HEK293 (cell line): Measurements from ENCODE around the gene WDR70.

ENCODE experiments used
- ELK4 ChIP-seq: IDR thresholded peaks from 2 replicates; pipeline ENCODE4 v1.6.1; 2011; ENCODE audit warnings: mild to moderate bottlenecking, low read depth, low read length, borderline replicate concordance
- KLF1 ChIP-seq: fragments of 450-650 bp; formaldehyde crosslinking; IDR thresholded peaks from 2 replicates; pipeline ENCODE4 v1.5.1; 2016; ENCODE audit warnings: missing biosample characterization, missing genetic modification characterization
- SP7 ChIP-seq: fragments of 450-650 bp; formaldehyde crosslinking; IDR thresholded peaks from 2 replicates; pipeline ENCODE4 v1.5.1; 2016; ENCODE audit warnings: missing biosample characterization, missing genetic modification characterization
- ZBTB17 ChIP-seq: fragments of 450-650 bp; formaldehyde crosslinking; IDR thresholded peaks from 2 replicates; pipeline ENCODE4 v1.5.1; 2016; ENCODE audit warnings: missing biosample characterization, missing genetic modification characterization
- ZBTB48 ChIP-seq: fragments of 450-650 bp; formaldehyde crosslinking; IDR thresholded peaks from 2 replicates; pipeline ENCODE4 v1.5.1; 2016; ENCODE audit warnings: missing biosample characterization, missing genetic modification characterization
- ZEB2 ChIP-seq: fragments of 450-650 bp; formaldehyde crosslinking; IDR thresholded peaks from 2 replicates; pipeline ENCODE4 v1.5.1; 2016; ENCODE audit warnings: missing biosample characterization, missing genetic modification characterization
- ZNF112 ChIP-seq: fragments of 450-650 bp; formaldehyde crosslinking; IDR thresholded peaks from 2 replicates; pipeline ENCODE4 v1.5.0; 2017; ENCODE audit warnings: missing biosample characterization, missing genetic modification characterization
- ZNF146 ChIP-seq: fragments of 450-650 bp; formaldehyde crosslinking; IDR thresholded peaks from 2 replicates; pipeline ENCODE4 v1.5.1; 2016; ENCODE audit warnings: missing biosample characterization, missing genetic modification characterization
- ZNF266 ChIP-seq: fragments of 450-650 bp; formaldehyde crosslinking; IDR thresholded peaks from 2 replicates; pipeline ENCODE4 v1.5.1; 2016; ENCODE audit warnings: missing biosample characterization, missing genetic modification characterization, low read depth
- ZNF501 ChIP-seq: fragments of 450-650 bp; formaldehyde crosslinking; IDR thresholded peaks from 2 replicates; pipeline ENCODE4 v1.5.1; 2016; ENCODE audit warnings: missing biosample characterization, missing genetic modification characterization
- ZNF510 ChIP-seq: fragments of 450-650 bp; formaldehyde crosslinking; IDR thresholded peaks from 2 replicates; pipeline ENCODE4 v1.5.1; 2018; ENCODE audit warnings: mild to moderate bottlenecking, missing genetic modification characterization, missing biosample characterization; ENCODE audit not compliant: insufficient replicate concordance
- ZNF518A ChIP-seq: fragments of 450-650 bp; formaldehyde crosslinking; conservative IDR thresholded peaks from 2 replicates; pipeline ENCODE4 v1.5.1; 2016; ENCODE audit warnings: low read depth, missing biosample characterization, missing genetic modification characterization
- ZNF549 ChIP-seq: fragments of 450-650 bp; IDR thresholded peaks from 2 replicates; pipeline ENCODE4 v1.5.1; 2018; ENCODE audit warnings: missing biosample characterization, missing genetic modification characterization, mild to moderate bottlenecking, inconsistent platforms, moderate library complexity
- ZNF585B ChIP-seq: fragments of 450-650 bp; formaldehyde crosslinking; IDR thresholded peaks from 2 replicates; pipeline ENCODE4 v1.5.1; 2016; ENCODE audit warnings: missing biosample characterization, missing genetic modification characterization
- ZNF621 ChIP-seq: fragments of 450-650 bp; formaldehyde crosslinking; IDR thresholded peaks from 2 replicates; pipeline ENCODE4 v1.5.1; 2017; ENCODE audit warnings: missing biosample characterization, missing genetic modification characterization
- ZNF624 ChIP-seq: fragments of 450-650 bp; formaldehyde crosslinking; IDR thresholded peaks from 2 replicates; pipeline ENCODE4 v1.5.1; 2017; ENCODE audit warnings: missing biosample characterization, missing genetic modification characterization
- ZNF639 ChIP-seq: fragments of 450-650 bp; formaldehyde crosslinking; IDR thresholded peaks from 2 replicates; pipeline ENCODE4 v1.5.1; 2016; ENCODE audit warnings: missing biosample characterization, missing genetic modification characterization
- ZNF660 ChIP-seq: fragments of 450-650 bp; IDR thresholded peaks from 2 replicates; pipeline ENCODE4 v1.5.1; 2018; ENCODE audit warnings: missing biosample characterization, mild to moderate bottlenecking, missing genetic modification characterization
- ZNF692 ChIP-seq: fragments of 450-650 bp; formaldehyde crosslinking; IDR thresholded peaks from 2 replicates; pipeline ENCODE4 v1.5.1; 2016; ENCODE audit warnings: missing biosample characterization, missing genetic modification characterization
- TF ChIP-seq, protein P1 (sequence below): fragments of 450-650 bp; formaldehyde crosslinking; IDR thresholded peaks from 2 replicates; pipeline ENCODE4 v1.5.1; 2017; ENCODE audit warnings: missing biosample characterization, missing genetic modification characterization
- TF ChIP-seq, protein P2 (sequence below): fragments of 450-650 bp; formaldehyde crosslinking; IDR thresholded peaks from 2 replicates; pipeline ENCODE4 v1.5.1; 2016; ENCODE audit warnings: missing biosample characterization, missing genetic modification characterization, borderline replicate concordance
- TF ChIP-seq, protein P3 (sequence below): fragments of 450-650 bp; formaldehyde crosslinking; IDR thresholded peaks from 2 replicates; pipeline ENCODE4 v1.5.1; 2016; ENCODE audit warnings: missing biosample characterization, missing genetic modification characterization

Gene WDR70

DNA sequence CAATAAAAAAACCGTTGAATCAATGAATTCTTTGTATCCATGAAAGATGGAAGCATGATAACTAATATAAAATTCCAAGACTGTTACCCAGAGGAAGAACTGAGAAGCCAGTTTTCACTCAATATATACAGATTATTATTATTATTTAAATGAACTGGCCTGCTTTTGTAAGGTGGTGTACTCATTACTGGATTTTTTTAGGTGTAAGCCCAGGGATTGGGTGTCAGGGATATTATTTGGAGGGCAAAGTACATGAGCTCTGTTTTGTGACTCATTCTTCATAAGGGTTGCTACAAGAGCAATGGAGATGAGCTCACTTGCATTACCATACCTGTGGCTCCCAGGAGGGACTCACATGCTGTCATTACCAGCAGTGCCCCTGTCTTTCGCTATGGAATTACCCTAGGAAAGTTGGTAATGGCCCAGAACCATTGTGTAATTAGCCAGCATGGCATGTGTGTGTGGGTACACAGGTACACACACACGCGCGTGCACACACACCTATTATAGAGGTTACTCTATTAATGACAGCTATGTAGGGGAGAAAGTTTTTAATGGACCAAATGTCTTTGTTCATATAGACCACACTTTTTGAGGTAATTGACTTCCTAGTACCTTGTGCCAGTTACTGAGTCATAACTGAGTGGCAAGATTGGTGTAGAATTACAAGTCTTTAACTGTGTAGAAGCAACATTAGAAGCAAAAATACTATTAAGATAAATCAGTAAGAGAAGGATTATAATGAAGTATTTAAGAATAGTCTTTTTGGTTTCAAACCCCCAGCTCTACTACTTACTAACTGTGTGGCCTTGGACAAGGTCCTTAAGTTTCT is 317.3 kb downstream of the WDR70 start (continued):
- peak; percentile 63; the same call in 1 of the 2 replicates for TF ChIP-seq ZEB2 (tag by site-specific recombination)
- TF ChIP-seq, protein P1, sequence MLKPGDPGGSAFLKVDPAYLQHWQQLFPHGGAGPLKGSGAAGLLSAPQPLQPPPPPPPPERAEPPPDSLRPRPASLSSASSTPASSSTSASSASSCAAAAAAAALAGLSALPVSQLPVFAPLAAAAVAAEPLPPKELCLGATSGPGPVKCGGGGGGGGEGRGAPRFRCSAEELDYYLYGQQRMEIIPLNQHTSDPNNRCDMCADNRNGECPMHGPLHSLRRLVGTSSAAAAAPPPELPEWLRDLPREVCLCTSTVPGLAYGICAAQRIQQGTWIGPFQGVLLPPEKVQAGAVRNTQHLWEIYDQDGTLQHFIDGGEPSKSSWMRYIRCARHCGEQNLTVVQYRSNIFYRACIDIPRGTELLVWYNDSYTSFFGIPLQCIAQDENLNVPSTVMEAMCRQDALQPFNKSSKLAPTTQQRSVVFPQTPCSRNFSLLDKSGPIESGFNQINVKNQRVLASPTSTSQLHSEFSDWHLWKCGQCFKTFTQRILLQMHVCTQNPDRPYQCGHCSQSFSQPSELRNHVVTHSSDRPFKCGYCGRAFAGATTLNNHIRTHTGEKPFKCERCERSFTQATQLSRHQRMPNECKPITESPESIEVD (tag by site-specific recombination), result peak; percentile 40
- no peak for TF ChIP-seq ZNF112 (tag by site-specific recombination)
- TF ChIP-seq ELK4, result no peak
- 0 out of 2 replicates have a peak, but pooled peaks have one; percentile 45 for TF ChIP-seq ZNF501 (tag by site-specific recombination)
- no peak for TF ChIP-seq ZNF266 (tag by site-specific recombination)
- TF ChIP-seq, protein P2, sequence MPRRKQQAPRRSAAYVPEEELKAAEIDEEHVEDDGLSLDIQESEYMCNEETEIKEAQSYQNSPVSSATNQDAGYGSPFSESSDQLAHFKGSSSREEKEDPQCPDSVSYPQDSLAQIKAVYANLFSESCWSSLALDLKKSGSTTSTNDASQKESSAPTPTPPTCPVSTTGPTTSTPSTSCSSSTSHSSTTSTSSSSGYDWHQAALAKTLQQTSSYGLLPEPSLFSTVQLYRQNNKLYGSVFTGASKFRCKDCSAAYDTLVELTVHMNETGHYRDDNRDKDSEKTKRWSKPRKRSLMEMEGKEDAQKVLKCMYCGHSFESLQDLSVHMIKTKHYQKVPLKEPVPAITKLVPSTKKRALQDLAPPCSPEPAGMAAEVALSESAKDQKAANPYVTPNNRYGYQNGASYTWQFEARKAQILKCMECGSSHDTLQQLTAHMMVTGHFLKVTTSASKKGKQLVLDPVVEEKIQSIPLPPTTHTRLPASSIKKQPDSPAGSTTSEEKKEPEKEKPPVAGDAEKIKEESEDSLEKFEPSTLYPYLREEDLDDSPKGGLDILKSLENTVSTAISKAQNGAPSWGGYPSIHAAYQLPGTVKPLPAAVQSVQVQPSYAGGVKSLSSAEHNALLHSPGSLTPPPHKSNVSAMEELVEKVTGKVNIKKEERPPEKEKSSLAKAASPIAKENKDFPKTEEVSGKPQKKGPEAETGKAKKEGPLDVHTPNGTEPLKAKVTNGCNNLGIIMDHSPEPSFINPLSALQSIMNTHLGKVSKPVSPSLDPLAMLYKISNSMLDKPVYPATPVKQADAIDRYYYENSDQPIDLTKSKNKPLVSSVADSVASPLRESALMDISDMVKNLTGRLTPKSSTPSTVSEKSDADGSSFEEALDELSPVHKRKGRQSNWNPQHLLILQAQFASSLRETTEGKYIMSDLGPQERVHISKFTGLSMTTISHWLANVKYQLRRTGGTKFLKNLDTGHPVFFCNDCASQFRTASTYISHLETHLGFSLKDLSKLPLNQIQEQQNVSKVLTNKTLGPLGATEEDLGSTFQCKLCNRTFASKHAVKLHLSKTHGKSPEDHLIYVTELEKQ (tag by site-specific recombination), result peak; percentile 40
- no peak for TF ChIP-seq ZNF621 (tag by site-specific recombination)
- TF ChIP-seq ZNF692, result peak; percentile 36; the same call in 1 of the 2 replicates
- TF ChIP-seq ZNF549 (tag by site-specific recombination), result no peak
- TF ChIP-seq ZNF518A (tag by site-specific recombination), result no peak
- no peak for TF ChIP-seq ZNF585B (tag by site-specific recombination)
- TF ChIP-seq ZNF660 (tag by site-specific recombination), result no peak
- TF ChIP-seq KLF1, result no peak
- peak; percentile 78 for TF ChIP-seq SP7 (tag by site-specific recombination)
- no peak for TF ChIP-seq ZBTB17 (tag by site-specific recombination)
- TF ChIP-seq ZNF146 (tag by site-specific recombination), result no peak
- TF ChIP-seq ZBTB48 (tag by site-specific recombination), result peak; percentile 15; the same call in 1 of the 2 replicates
- peak; percentile 55 for TF ChIP-seq ZNF639 (tag by site-specific recombination)
- TF ChIP-seq, protein P3, sequence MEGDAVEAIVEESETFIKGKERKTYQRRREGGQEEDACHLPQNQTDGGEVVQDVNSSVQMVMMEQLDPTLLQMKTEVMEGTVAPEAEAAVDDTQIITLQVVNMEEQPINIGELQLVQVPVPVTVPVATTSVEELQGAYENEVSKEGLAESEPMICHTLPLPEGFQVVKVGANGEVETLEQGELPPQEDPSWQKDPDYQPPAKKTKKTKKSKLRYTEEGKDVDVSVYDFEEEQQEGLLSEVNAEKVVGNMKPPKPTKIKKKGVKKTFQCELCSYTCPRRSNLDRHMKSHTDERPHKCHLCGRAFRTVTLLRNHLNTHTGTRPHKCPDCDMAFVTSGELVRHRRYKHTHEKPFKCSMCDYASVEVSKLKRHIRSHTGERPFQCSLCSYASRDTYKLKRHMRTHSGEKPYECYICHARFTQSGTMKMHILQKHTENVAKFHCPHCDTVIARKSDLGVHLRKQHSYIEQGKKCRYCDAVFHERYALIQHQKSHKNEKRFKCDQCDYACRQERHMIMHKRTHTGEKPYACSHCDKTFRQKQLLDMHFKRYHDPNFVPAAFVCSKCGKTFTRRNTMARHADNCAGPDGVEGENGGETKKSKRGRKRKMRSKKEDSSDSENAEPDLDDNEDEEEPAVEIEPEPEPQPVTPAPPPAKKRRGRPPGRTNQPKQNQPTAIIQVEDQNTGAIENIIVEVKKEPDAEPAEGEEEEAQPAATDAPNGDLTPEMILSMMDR (tag by site-specific recombination), result no peak
- TF ChIP-seq ZNF624 (tag by site-specific recombination), result no peak
- TF ChIP-seq ZNF510, result no peak
